Measurements from ENCODE around the gene EDEM3.

EDEM3 gene, protein sequence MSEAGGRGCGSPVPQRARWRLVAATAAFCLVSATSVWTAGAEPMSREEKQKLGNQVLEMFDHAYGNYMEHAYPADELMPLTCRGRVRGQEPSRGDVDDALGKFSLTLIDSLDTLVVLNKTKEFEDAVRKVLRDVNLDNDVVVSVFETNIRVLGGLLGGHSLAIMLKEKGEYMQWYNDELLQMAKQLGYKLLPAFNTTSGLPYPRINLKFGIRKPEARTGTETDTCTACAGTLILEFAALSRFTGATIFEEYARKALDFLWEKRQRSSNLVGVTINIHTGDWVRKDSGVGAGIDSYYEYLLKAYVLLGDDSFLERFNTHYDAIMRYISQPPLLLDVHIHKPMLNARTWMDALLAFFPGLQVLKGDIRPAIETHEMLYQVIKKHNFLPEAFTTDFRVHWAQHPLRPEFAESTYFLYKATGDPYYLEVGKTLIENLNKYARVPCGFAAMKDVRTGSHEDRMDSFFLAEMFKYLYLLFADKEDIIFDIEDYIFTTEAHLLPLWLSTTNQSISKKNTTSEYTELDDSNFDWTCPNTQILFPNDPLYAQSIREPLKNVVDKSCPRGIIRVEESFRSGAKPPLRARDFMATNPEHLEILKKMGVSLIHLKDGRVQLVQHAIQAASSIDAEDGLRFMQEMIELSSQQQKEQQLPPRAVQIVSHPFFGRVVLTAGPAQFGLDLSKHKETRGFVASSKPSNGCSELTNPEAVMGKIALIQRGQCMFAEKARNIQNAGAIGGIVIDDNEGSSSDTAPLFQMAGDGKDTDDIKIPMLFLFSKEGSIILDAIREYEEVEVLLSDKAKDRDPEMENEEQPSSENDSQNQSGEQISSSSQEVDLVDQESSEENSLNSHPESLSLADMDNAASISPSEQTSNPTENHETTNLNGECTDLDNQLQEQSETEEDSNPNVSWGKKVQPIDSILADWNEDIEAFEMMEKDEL

GRCh38 chr1:184754476-184755225, at the start of gene EDEM3:
TSS of gene EDEM3 (minus strand) at chr1:184754858. CDS start at chr1:184754646, 212 bp downstream.
- TF ChIP-seq ZFX (IDR thresholded peaks at IDR 0.05; ENCODE audit: borderline replicate concordance) (no peak), CTCF (IDR thresholded peaks at IDR 0.05) (no peak)
- H3K27ac ChIP-seq, result peak within 1 kb of the TSS; percentile 90

GRCh38 chr1:184804220-184804619, 49.6 kb upstream of the EDEM3 start:
- no peak overlapping the region for H3K27ac ChIP-seq

DNA sequence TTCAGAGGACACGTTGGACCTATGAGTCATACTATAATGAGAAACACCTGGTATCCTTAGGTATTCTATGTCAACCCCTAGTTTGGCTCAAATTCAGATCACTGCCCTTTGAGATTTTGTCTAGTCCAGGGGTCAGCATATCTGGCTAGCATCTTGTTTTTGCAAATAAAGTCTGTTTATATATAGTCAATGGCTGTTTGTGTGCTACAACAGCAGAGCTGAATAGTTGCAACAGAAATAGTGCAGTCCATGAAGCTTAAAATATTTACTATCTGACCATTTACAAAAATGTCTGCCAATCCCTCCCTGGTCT, 48.5 kb upstream of the EDEM3 start:
- peak overlapping the region; percentile 26 for H3K27ac ChIP-seq
- no peak for TF ChIP-seq ZFX (IDR thresholded peaks at IDR 0.05; ENCODE audit: borderline replicate concordance)
- no peak for TF ChIP-seq CTCF (IDR thresholded peaks at IDR 0.05)

More at GRCh38 chr1:184804220-184804619, 49.6 kb upstream of the EDEM3 start:
- TF ChIP-seq ZFX (IDR thresholded peaks at IDR 0.05; ENCODE audit: borderline replicate concordance) (no peak), CTCF (IDR thresholded peaks at IDR 0.05) (no peak)

GRCh38 chr1:184802354-184803179, 47.9 kb upstream of the EDEM3 start:
- TF ChIP-seq CTCF (IDR thresholded peaks at IDR 0.05), result no peak
- TF ChIP-seq ZFX (IDR thresholded peaks at IDR 0.05; ENCODE audit: borderline replicate concordance), result no peak
- H3K27ac ChIP-seq, result peak overlapping the region; percentile 26

GRCh38 chr1:184801503-184801902, 46.8 kb upstream of the EDEM3 start:
- no peak for TF ChIP-seq CTCF (IDR thresholded peaks at IDR 0.05)
- TF ChIP-seq ZFX (IDR thresholded peaks at IDR 0.05; ENCODE audit: borderline replicate concordance), result no peak
- no peak overlapping the region for H3K27ac ChIP-seq

- TF ChIP-seq CTCF (IDR thresholded peaks at IDR 0.05) (no peak), ZFX (IDR thresholded peaks at IDR 0.05; ENCODE audit: borderline replicate concordance) (no peak)
- H3K27ac ChIP-seq, result no peak overlapping the region
Measured at GRCh38 chr1:184800876-184801275, 46.2 kb upstream of the EDEM3 start.
